ENCODE measurements around the gene NCAPD2.

The NCAPD2 gene

GRCh38 chr12:6533923-6534694 is 40.2 kb downstream of the NCAPD2 start, which contains the start of gene GAPDH:
TSS of gene GAPDH (plus strand) at chr12:6534517. CDS start at chr12:6534833, 316 bp downstream.
- DNase-seq (ENCODE audit: low spot score), result peak; percentile 98

GRCh38 chr12:6534695-6534944 is 40.7 kb downstream of the NCAPD2 start:
- no peak for DNase-seq (ENCODE audit: low spot score)

GRCh38 chr12:6534945-6535696 is 41.2 kb downstream of the NCAPD2 start:
- peak; percentile 75 for DNase-seq (ENCODE audit: low spot score)

- no peak for DNase-seq (ENCODE audit: low spot score)
Observed at GRCh38 chr12:6535697-6535946, 41.7 kb downstream of the NCAPD2 start.

GRCh38 chr12:6535960-6536847 is 42.3 kb downstream of the NCAPD2 start:
- peak; percentile 38 for DNase-seq (ENCODE audit: low spot score)

GRCh38 chr12:6536894-6537579 is 43.1 kb downstream of the NCAPD2 start:
- DNase-seq (ENCODE audit: low spot score), result peak; percentile 34

GRCh38 chr12:6537580-6538419 is 43.9 kb downstream of the NCAPD2 start:
- DNase-seq (ENCODE audit: low spot score), result peak; percentile 94

GRCh38 chr12:6538420-6539313 is 44.8 kb downstream of the NCAPD2 start:
- peak; percentile 63 for DNase-seq (ENCODE audit: low spot score)

- DNase-seq (ENCODE audit: low spot score), result peak; percentile 31
Observed at GRCh38 chr12:6539314-6539682, 45.4 kb downstream of the NCAPD2 start.

- no peak for DNase-seq (ENCODE audit: low spot score)
Observed at GRCh38 chr12:6539707-6540134, 45.8 kb downstream of the NCAPD2 start.

- DNase-seq (ENCODE audit: low spot score), result peak; percentile 40
Observed at GRCh38 chr12:6540181-6540877, 46.4 kb downstream of the NCAPD2 start.

- no peak for DNase-seq (ENCODE audit: low spot score)
Observed at GRCh38 chr12:6541371-6542165, 47.7 kb downstream of the NCAPD2 start.

- DNase-seq (ENCODE audit: low spot score), result no peak
Observed at GRCh38 chr12:6542209-6543009, 48.5 kb downstream of the NCAPD2 start.

- DNase-seq (ENCODE audit: low spot score), result no peak
Observed at GRCh38 chr12:6546016-6546415, 52.1 kb downstream of the NCAPD2 start.

- DNase-seq (ENCODE audit: low spot score), result no peak
Observed at GRCh38 chr12:6547566-6547965, 53.7 kb downstream of the NCAPD2 start.

- no peak for DNase-seq (ENCODE audit: low spot score)
Observed at GRCh38 chr12:6547987-6548386, 54.1 kb downstream of the NCAPD2 start.

- no peak for DNase-seq (ENCODE audit: low spot score)
Observed at GRCh38 chr12:6548556-6548955, 54.7 kb downstream of the NCAPD2 start.

Data from NAMALWA (cell line).